Thyroid gland (tissue), 4 donors: Measurements from ENCODE around the gene TBCD.

Source experiments
- CTCF ChIP-seq, 6 experiments: fragments of 200-600 bp in 3 of 6; fragments of 450-650 bp in 3 of 6; sonication (generic) in 3 of 6; IDR thresholded peaks; one replicate each; pipeline ENCODE4 v1.5.1; 2016 to 2019; ENCODE audit warnings: antibody characterized with exemption in 6 of 6, mild to moderate bottlenecking in 2 of 6, inconsistent platforms in 1 of 6, moderate library complexity in 1 of 6
- POLR2A ChIP-seq, 2 donors: fragments of 450-650 bp; IDR thresholded peaks; one replicate each; pipeline ENCODE4 v1.6.1; 2017; ENCODE audit warnings: antibody characterized with exemption in 2 of 2, mild to moderate bottlenecking in 2 of 2, moderate library complexity in 1 of 2

GRCh38 chr17:82878527-82878926 is 126.7 kb downstream of the TBCD start:
- TF ChIP-seq CTCF (IDR thresholded peaks at IDR 0.05): no peak
- TF ChIP-seq POLR2A (IDR thresholded peaks at IDR 0.05): no peak
